ENCODE data around the gene ZPBP. TPM values are rescaled to one million over a fixed set of nuclear protein-coding genes. Genes with fewer than 3 reads are reported as not detected.

Gene ZPBP
- total RNA-seq, 1 experiment from 2014 or later, result not detected

GRCh38 chr7:50022451-50022850, 70.6 kb downstream of the ZPBP start:
- Histone ChIP-seq H2BK12ac (ENCODE audit: insufficient read length, low read depth, low read length) (no peak overlapping the region), H3K27me3 (ENCODE audit: insufficient read depth, low read length) (no peaks in the 10 kb centered on the region), H3K9me3 (ENCODE audit: control insufficient read depth, low read depth, low read length) (no peaks in the 10 kb centered on the region), H2AFZ (ENCODE audit: low read length) (no peak overlapping the region), H3K23ac (ENCODE audit: insufficient read length, low read depth, low read length) (no peak overlapping the region), H4K20me1 (ENCODE audit: control insufficient read depth, insufficient read depth, insufficient read length) (no peaks in the 10 kb centered on the region), H3K4ac (ENCODE audit: low read depth, low read length) (no peak overlapping the region), H3K18ac (ENCODE audit: insufficient read length, low read depth, low read length) (no peak overlapping the region), H2BK20ac (ENCODE audit: low read depth, low read length, poor library complexity, severe bottlenecking) (no peak overlapping the region), H4K5ac (ENCODE audit: insufficient read length, low read depth, low read length) (no peak overlapping the region), H3K27ac (ENCODE audit: insufficient read length, low read depth, low read length) (no peak overlapping the region), H3K4me2 (ENCODE audit: insufficient read depth, insufficient read length, low read length) (no peak overlapping the region), H4K91ac (ENCODE audit: insufficient read length, low read depth, low read length) (no peak overlapping the region), H2BK5ac (ENCODE audit: insufficient read length, low read length) (no peak overlapping the region), H4K8ac (replicated peaks; ENCODE audit: insufficient read length, low read depth, low read length) (no peak overlapping the region), H2AK5ac (ENCODE audit: insufficient read length, low read length) (no peak overlapping the region), H3K23me2 (ENCODE audit: insufficient read length, low read depth, low read length, poor library complexity, severe bottlenecking) (no peaks in the 10 kb centered on the region), H3K14ac (ENCODE audit: insufficient read depth, low read length) (no peak overlapping the region), H3K4me1 (ENCODE audit: insufficient read depth, low read length) (no peaks in the 10 kb centered on the region), H3K9ac (ENCODE audit: extremely low read depth, insufficient read length, low read length) (no peak overlapping the region), H3T11ph (ENCODE audit: low read length) (no peak overlapping the region), H3K79me1 (ENCODE audit: insufficient read depth, low read depth, low read length, poor library complexity, severe bottlenecking) (no peaks in the 10 kb centered on the region), H3K56ac (ENCODE audit: insufficient read length, low read depth, low read length) (no peak overlapping the region), H2BK120ac (ENCODE audit: low read depth, low read length, poor library complexity, severe bottlenecking) (no peak overlapping the region), H2BK15ac (ENCODE audit: low read depth, low read length) (no peak overlapping the region), H3K79me2 (ENCODE audit: insufficient read depth, low read length) (no peaks in the 10 kb centered on the region)
- WGBS (ENCODE audit: extremely low coverage, insufficient read length, low lambda C conversion rate), result no CpG with 5 or more reads among the region's 3 CpGs
- peaks cover 4 to 6% of the 10 kb centered on the region in 2 experiments; a peak in 3 of 5 replicates for H3K9me3 Mint-ChIP-seq
- H3K27ac Mint-ChIP-seq, result no peak overlapping the region
- no peak for TF ChIP-seq CTCF (conservative IDR thresholded peaks at IDR 0.05)
- no peak overlapping the region for H3K4me3 Mint-ChIP-seq
- no peaks in the 10 kb centered on the region for H3K27me3 Mint-ChIP-seq (ENCODE audit: low read depth)
- H3K36me3 Mint-ChIP-seq (ENCODE audit: insufficient read depth in 1 of 3, low read depth in 3 of 3), result peaks cover 0 to 3% (median 1%) of the 10 kb centered on the region in 3 experiments; a peak in 1 of 7 replicates
- no peak for DNase-seq
- no peaks in the 10 kb centered on the region; a peak in 1 of 4 replicates for H3K4me1 Mint-ChIP-seq

Data from H9 (cell line).